Measurements from ENCODE around the gene CDH10.

CDH10 gene

GRCh38 chr5:24606971-24607370 is 37.8 kb downstream of the CDH10 start:
- DNase-seq (ENCODE audit: extremely low read depth in 1 of 2, low read depth in 1 of 2) = no peak

GRCh38 chr5:24602188-24602587 is 42.6 kb downstream of the CDH10 start:
- DNase-seq (ENCODE audit: extremely low read depth in 1 of 2, low read depth in 1 of 2) = no peak

- DNase-seq (ENCODE audit: extremely low read depth in 1 of 2, low read depth in 1 of 2) = no peak
Measured at GRCh38 chr5:24598956-24599355, 45.8 kb downstream of the CDH10 start.

- no peak for DNase-seq (ENCODE audit: extremely low read depth in 1 of 2, low read depth in 1 of 2)
Measured at GRCh38 chr5:24595329-24595728, 49.4 kb downstream of the CDH10 start.

DNA sequence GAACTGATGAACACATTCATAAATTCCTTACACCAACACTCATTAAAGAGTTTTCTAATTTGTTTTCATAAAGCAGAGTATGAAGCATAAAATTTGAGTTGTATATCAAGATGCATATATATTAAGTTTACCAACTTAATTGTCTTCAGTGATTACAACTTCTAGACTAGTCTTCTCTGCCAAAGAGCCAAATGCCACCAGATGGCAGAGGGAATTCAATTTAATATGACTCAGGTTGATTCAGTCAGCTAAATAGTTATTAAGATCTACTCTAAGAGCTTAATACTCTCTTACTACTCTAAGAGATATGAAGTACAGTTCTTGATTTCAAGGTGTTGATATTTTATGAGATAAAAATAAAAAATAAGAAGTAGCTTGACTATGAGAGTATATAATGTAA is 53.4 kb downstream of the CDH10 start:
- DNase-seq (ENCODE audit: extremely low read depth in 1 of 2, low read depth in 1 of 2) = no peak

DNA sequence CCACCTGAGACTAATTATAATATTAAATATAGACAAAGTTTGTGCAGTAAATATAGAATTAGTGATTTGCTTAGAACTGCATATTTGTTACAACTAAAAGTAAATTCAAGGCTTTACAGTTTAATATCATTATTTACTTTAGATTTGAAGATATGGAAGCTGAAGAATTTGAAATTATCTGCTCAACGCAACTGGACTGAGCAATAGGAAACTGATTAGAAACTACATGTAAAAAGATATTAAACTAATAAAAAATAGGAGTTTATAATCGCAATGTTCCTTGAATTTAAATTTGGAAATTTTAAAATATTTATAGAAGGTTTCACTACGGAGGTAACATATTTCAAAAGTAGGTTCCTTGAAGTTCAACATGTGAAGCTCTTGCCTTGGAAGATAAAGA is 55.2 kb downstream of the CDH10 start:
- no peak for DNase-seq (ENCODE audit: extremely low read depth in 1 of 2, low read depth in 1 of 2)

DNA sequence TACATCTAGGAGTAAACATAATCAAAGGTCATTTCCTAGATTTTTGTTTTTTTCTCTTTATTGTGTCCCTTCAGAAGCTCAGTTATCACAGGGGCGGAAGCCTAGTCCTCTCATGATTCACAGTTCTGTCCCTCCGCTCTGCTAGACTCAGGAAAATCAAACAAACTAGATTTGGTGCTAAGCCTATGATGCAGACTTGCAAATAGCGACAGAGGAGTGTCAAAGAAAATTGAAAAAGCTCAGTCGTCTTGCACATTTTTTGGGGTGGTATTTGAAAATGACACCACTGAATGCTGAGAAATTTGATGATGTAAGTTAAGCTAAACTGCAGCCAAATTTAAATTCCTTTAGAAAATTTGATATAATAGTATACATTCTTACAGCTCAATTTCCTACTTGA is 59.0 kb downstream of the CDH10 start:
- no peak for DNase-seq (ENCODE audit: extremely low read depth in 1 of 2, low read depth in 1 of 2)

- DNase-seq (ENCODE audit: extremely low read depth in 1 of 2, low read depth in 1 of 2) = no peak
Measured at GRCh38 chr5:24571302-24571701, 73.5 kb downstream of the CDH10 start.

DNA sequence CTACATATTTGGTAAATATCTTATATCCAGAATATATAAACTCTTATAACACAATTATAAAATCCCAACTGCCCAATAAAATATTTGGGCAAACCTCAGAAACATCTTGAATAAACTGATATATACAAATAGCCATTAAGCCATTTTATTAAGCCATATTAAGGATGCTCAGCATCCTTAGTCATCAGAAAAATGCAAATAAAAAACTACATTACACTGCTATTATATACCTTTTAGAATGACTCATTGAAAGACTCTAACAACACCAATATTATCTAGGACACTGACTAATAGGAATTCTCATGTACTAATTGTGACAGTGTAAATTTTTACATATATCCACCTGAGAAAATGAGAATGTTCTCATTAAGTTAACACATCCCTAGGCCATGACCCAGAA is 77.8 kb downstream of the CDH10 start:
- DNase-seq (ENCODE audit: extremely low read depth in 1 of 2, low read depth in 1 of 2) = no peak

DNA sequence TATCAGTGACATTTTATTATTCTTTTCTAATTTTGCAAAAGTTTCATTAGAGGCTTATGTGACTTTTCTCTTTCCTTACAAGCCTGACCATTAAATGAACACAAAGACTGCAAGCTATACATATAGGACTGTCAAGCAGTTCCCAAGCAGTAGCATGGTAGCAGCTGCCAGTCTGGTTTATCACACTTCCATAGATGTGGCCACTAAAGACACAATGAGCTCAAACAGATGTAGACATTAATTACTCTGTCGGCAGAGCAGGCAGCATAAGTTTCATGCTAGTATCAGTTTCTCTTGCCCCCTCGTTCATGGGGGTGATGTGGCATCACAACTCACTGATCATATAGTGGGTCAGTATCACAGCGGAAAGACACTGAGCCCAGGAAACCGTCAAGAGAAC is 89.5 kb downstream of the CDH10 start:
- no peak for DNase-seq (ENCODE audit: extremely low read depth in 1 of 2, low read depth in 1 of 2)

- DNase-seq (ENCODE audit: extremely low read depth in 1 of 2, low read depth in 1 of 2) = no peak
Measured at GRCh38 chr5:24547132-24547531, 97.6 kb downstream of the CDH10 start.

- DNase-seq (ENCODE audit: extremely low read depth in 1 of 2, low read depth in 1 of 2) = no peak
Measured at GRCh38 chr5:24539613-24540012, 105.2 kb downstream of the CDH10 start.

DNA sequence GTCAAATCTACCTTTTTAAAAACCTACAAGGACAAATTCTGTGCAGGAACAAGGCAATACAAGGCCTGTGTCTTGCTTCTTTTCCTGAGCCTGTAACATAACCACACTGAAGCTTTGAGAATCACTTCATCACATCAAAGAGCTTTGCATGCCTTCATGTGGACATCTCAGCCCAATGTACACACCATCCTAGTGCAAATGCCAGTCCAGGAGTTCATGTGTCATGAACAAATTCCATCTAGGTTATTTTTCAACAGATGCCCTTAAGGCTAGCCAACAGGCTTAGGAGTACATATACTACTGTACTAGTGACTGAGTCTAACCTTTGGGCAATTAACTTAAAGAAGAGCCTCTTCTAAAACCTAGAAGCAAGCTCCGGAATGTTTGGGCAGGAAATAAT is 106.4 kb downstream of the CDH10 start:
- DNase-seq (ENCODE audit: extremely low read depth in 1 of 2, low read depth in 1 of 2) = no peak

GRCh38 chr5:24535646-24536045 is 109.1 kb downstream of the CDH10 start:
- DNase-seq (ENCODE audit: extremely low read depth in 1 of 2, low read depth in 1 of 2) = no peak

GRCh38 chr5:24530906-24531305 is 113.9 kb downstream of the CDH10 start:
- DNase-seq (ENCODE audit: extremely low read depth in 1 of 2, low read depth in 1 of 2) = no peak

GRCh38 chr5:24525414-24525813 is 119.4 kb downstream of the CDH10 start:
- DNase-seq (ENCODE audit: extremely low read depth in 1 of 2, low read depth in 1 of 2) = no peak

- DNase-seq (ENCODE audit: extremely low read depth in 1 of 2, low read depth in 1 of 2) = no peak
Measured at GRCh38 chr5:24512423-24512822, 132.4 kb downstream of the CDH10 start.

DNA sequence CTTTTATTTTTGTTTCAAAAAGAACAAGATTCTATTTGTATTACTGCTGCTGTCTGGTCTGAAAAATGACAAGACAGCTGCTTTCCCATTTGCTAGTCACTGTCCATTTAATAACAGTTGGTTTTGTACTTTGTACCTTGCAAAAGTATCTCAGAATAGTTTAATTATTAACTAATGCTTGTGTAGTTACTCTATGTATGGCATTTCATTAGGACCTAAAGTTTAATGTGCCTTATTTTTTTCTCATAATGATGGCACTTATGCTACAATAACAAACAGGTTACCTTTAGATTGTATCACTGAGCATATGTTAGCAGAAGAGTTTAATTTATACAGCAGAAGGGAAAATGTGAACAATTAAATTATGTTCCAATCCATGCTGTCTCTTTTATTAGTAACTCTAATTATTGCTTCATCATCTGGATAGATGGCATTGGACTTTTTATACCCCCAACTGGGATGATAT is 134.2 kb downstream of the CDH10 start:
- DNase-seq (ENCODE audit: extremely low read depth in 1 of 2, low read depth in 1 of 2) = no peak

GRCh38 chr5:24509943-24510342 is 134.8 kb downstream of the CDH10 start:
- no peak for DNase-seq (ENCODE audit: extremely low read depth in 1 of 2, low read depth in 1 of 2)

GRCh38 chr5:24505258-24505657 is 139.5 kb downstream of the CDH10 start:
- no peak for DNase-seq (ENCODE audit: extremely low read depth in 1 of 2, low read depth in 1 of 2)

GRCh38 chr5:24497591-24498157 is 147.1 kb downstream of the CDH10 start:
- DNase-seq (ENCODE audit: extremely low read depth in 1 of 2, low read depth in 1 of 2) = no peak

- no peak for DNase-seq (ENCODE audit: extremely low read depth in 1 of 2, low read depth in 1 of 2)
Measured at GRCh38 chr5:24497145-24497544, 147.6 kb downstream of the CDH10 start.

- DNase-seq (ENCODE audit: extremely low read depth in 1 of 2, low read depth in 1 of 2) = no peak
Measured at GRCh38 chr5:24496268-24496667, 148.5 kb downstream of the CDH10 start.

All from stimulated activated CD8-positive, alpha-beta memory T cell treated with anti-CD3 and anti-CD28 coated beads, Interleukin-7, amount 100 ng/mL, for 48 hours (primary cell).